ENCODE measurements around the gene WDR35.

GRCh38 chr2:19864381-19864780, 125.5 kb downstream of the WDR35 start:
- no peak for TF ChIP-seq POLR2A (IDR thresholded peaks at IDR 0.05)
- no peak for TF ChIP-seq CTCF (IDR thresholded peaks at IDR 0.05)

Measured in testis (tissue), 2 donors.